IMR-90 (cell line): ENCODE data around the gene HMGB2. TPM values are rescaled to one million over a fixed set of nuclear protein-coding genes. Genes with fewer than 3 reads are reported as not detected.

Source experiments
- ATAC-seq: fragments of 200-7000 bp; cut with Tn5 transposase; 2 replicates; pipeline ENCODE4 v1.9.1; 2020; ENCODE audit warnings: low read depth, mild to moderate bottlenecking, moderate library complexity
- BruUV-seq: library from RNA; stranded (reverse); fragments of 400-500 nt; replicated peaks from 2 replicates; lab custom pipeline; 2021; lab: Mats Ljungman, UMichigan
- CTCF ChIA-PET: fragments of 300-600 bp; formaldehyde crosslinking; extraction: SDS; loops from one replicate; lab custom pipeline; 2021; ENCODE audit warnings: antibody characterized with exemption; lab: Yijun Ruan, JAX
- POLR2A ChIA-PET: fragments of 300-600 bp; sonication (Branson Sonifier 250); formaldehyde crosslinking; loops from one replicate; lab custom pipeline; 2022; ENCODE audit warnings: antibody characterized with exemption; ENCODE audit not compliant: unreplicated experiment; lab: Charles Lee
- DNase-seq: peaks from one replicate; pipeline ENCODE4 v3.0.0; 2013
- H2AFZ ChIP-seq: replicated peaks from 2 replicates; pipeline ENCODE3; 2013; ENCODE audit warnings: low read length, mild to moderate bottlenecking; ENCODE audit not compliant: poor library complexity
- H2AK5ac ChIP-seq: 2 replicates; pipeline ENCODE4 v1.6.1; 2013; ENCODE audit warnings: low read depth, low read length, inconsistent platforms
- H2AK9ac ChIP-seq: replicated peaks from 2 replicates; pipeline ENCODE3; 2013; ENCODE audit warnings: mild to moderate bottlenecking, low read depth, low read length, moderate library complexity; ENCODE audit not compliant: poor library complexity
- H2BK120ac ChIP-seq: 2 replicates; pipeline ENCODE4 v1.6.1; 2013; ENCODE audit warnings: low read depth, low read length, inconsistent platforms
- H2BK15ac ChIP-seq: 3 replicates; pipeline ENCODE4 v1.6.1; 2013; ENCODE audit warnings: low read depth, low read length, inconsistent platforms
- H2BK20ac ChIP-seq: 2 replicates; pipeline ENCODE4 v1.6.1; 2013; ENCODE audit warnings: low read depth, mild to moderate bottlenecking, inconsistent platforms, low read length, moderate library complexity
- H2BK5ac ChIP-seq: 2 replicates; pipeline ENCODE4 v1.6.1; 2013; ENCODE audit warnings: mild to moderate bottlenecking, low read depth, low read length, inconsistent platforms; ENCODE audit not compliant: poor library complexity, severe bottlenecking
- H3K14ac ChIP-seq: replicated peaks from 2 replicates; pipeline ENCODE4 v1.6.1; 2013; ENCODE audit warnings: low read depth, low read length, inconsistent platforms
- H3K18ac ChIP-seq: 2 replicates; pipeline ENCODE4 v1.6.1; 2013; ENCODE audit warnings: low read depth, low read length, control low read depth
- H3K23ac ChIP-seq: 2 replicates; pipeline ENCODE4 v1.6.1; 2013; ENCODE audit warnings: low read depth, low read length, inconsistent platforms
- H3K27ac ChIP-seq: 2 replicates; pipeline ENCODE4 v1.5.1; 2013; ENCODE audit warnings: mild to moderate bottlenecking, control low read depth, low read length; ENCODE audit not compliant: insufficient read depth
- H3K27me3 ChIP-seq: 2 replicates; pipeline ENCODE4 v1.6.1; 2013; ENCODE audit warnings: low read length; ENCODE audit not compliant: control insufficient read depth, insufficient read depth
- H3K36me3 ChIP-seq: 2 replicates; pipeline ENCODE4 v1.6.1; 2013; ENCODE audit warnings: low read length, mixed read lengths; ENCODE audit not compliant: control insufficient read depth, insufficient read depth
- H3K4ac ChIP-seq: 2 replicates; pipeline ENCODE4 v1.6.1; 2013; ENCODE audit warnings: low read depth, low read length, inconsistent platforms
- H3K4me1 ChIP-seq: 2 replicates; pipeline ENCODE4 v1.6.1; 2013; ENCODE audit warnings: low read length, mixed read lengths; ENCODE audit not compliant: control insufficient read depth, insufficient read depth
- H3K4me2 ChIP-seq: 2 replicates; pipeline ENCODE4 v1.6.1; 2013; ENCODE audit warnings: low read depth, mild to moderate bottlenecking, control low read depth, low read length, moderate library complexity
- H3K4me3 ChIP-seq: 2 replicates; pipeline ENCODE4 v1.5.1; 2013; ENCODE audit warnings: low read depth, mild to moderate bottlenecking, control low read depth, low read length, moderate library complexity; ENCODE audit not compliant: insufficient read depth
- H3K56ac ChIP-seq: 2 replicates; pipeline ENCODE4 v1.6.1; 2013; ENCODE audit warnings: low read length, inconsistent platforms; ENCODE audit not compliant: insufficient read depth; ENCODE audit errors: extremely low read depth
- H3K79me1 ChIP-seq, 2 experiments: 2 replicates each; pipeline ENCODE4 v1.6.1; 2013; ENCODE audit warnings: low read length in 2 of 2, inconsistent platforms in 1 of 2, low read depth in 1 of 2
- H3K9ac ChIP-seq: 2 replicates; pipeline ENCODE4 v1.6.1; 2013; ENCODE audit warnings: low read depth, low read length, control low read depth
- H3K9me1 ChIP-seq: 2 replicates; pipeline ENCODE4 v1.6.1; 2013; ENCODE audit warnings: low read length, inconsistent platforms; ENCODE audit not compliant: insufficient read depth
- H3K9me3 ChIP-seq: 2 replicates; pipeline ENCODE4 v1.6.1; 2013; ENCODE audit warnings: low read length; ENCODE audit not compliant: control insufficient read depth, insufficient read depth
- H4K20me1 ChIP-seq: 2 replicates; pipeline ENCODE4 v1.6.1; 2013; ENCODE audit warnings: low read length, inconsistent platforms; ENCODE audit not compliant: insufficient read depth
- H4K5ac ChIP-seq: 2 replicates; pipeline ENCODE4 v1.6.1; 2013; ENCODE audit warnings: mild to moderate bottlenecking, low read depth, low read length, control low read depth
- H4K8ac ChIP-seq, 2 experiments: 2 replicates each; pipeline ENCODE4 v1.6.1; 2013; ENCODE audit warnings: low read depth in 2 of 2, low read length in 2 of 2, control low read depth in 1 of 2, inconsistent platforms in 1 of 2
- H4K91ac ChIP-seq: 2 replicates; pipeline ENCODE4 v1.6.1; 2013; ENCODE audit warnings: low read depth, low read length, inconsistent platforms; ENCODE audit not compliant: insufficient read depth
- BHLHE40 ChIP-seq: fragments of 150-350 bp; IDR thresholded peaks from 2 replicates; pipeline ENCODE4 v1.6.1; 2016; ENCODE audit warnings: mild to moderate bottlenecking, low read depth, low read length
- CEBPB ChIP-seq: IDR thresholded peaks from 2 replicates; pipeline ENCODE4 v1.6.1; 2012; ENCODE audit warnings: low read depth, low read length, improper control_type of control experiment
- CHD1 ChIP-seq: IDR thresholded peaks from 2 replicates; pipeline ENCODE4 v1.6.1; 2012; ENCODE audit warnings: low read depth, low read length, improper control_type of control experiment
- CTCF ChIP-seq: conservative IDR thresholded peaks from 2 replicates; pipeline ENCODE4 v1.5.1; 2012; ENCODE audit warnings: mild to moderate bottlenecking, low read depth, low read length, improper control_type of control experiment
- ELK1 ChIP-seq: fragments of 150-350 bp; IDR thresholded peaks from 2 replicates; pipeline ENCODE4 v1.6.1; 2016; ENCODE audit warnings: low read depth, mild to moderate bottlenecking, low read length, moderate library complexity, borderline replicate concordance
- FOS ChIP-seq: fragments of 150-350 bp; IDR thresholded peaks from 2 replicates; pipeline ENCODE4 v1.6.1; 2016; ENCODE audit warnings: low read depth, low read length
- MAFK ChIP-seq: IDR thresholded peaks from 2 replicates; pipeline ENCODE4 v1.6.1; 2012; ENCODE audit warnings: low read depth, low read length, improper control_type of control experiment
- MAZ ChIP-seq: IDR thresholded peaks from 2 replicates; pipeline ENCODE4 v1.6.1; 2012; ENCODE audit warnings: low read depth, mild to moderate bottlenecking, low read length, improper control_type of control experiment, moderate library complexity, borderline replicate concordance
- MXI1 ChIP-seq: IDR thresholded peaks from 2 replicates; pipeline ENCODE4 v1.6.1; 2012; ENCODE audit warnings: low read depth, mild to moderate bottlenecking, low read length, moderate library complexity, borderline replicate concordance
- POLR2A ChIP-seq: IDR thresholded peaks from 2 replicates; pipeline ENCODE4 v1.6.1; 2012; ENCODE audit warnings: mild to moderate bottlenecking, low read depth, low read length
- RAD21 ChIP-seq: IDR thresholded peaks from 2 replicates; pipeline ENCODE4 v1.6.1; 2012; ENCODE audit warnings: low read length, improper control_type of control experiment
- RFX5 ChIP-seq: IDR thresholded peaks from 2 replicates; pipeline ENCODE4 v1.8.0; 2012; ENCODE audit warnings: low read depth, mild to moderate bottlenecking, low read length, moderate library complexity
- SMC3 ChIP-seq: fragments of 150-350 bp; IDR thresholded peaks from 2 replicates; pipeline ENCODE4 v1.6.1; 2016; ENCODE audit warnings: low read depth, mild to moderate bottlenecking, antibody characterized with exemption, low read length, moderate library complexity
- USF2 ChIP-seq: fragments of 150-350 bp; IDR thresholded peaks from 2 replicates; pipeline ENCODE4 v1.6.1; 2017; ENCODE audit warnings: mild to moderate bottlenecking, antibody characterized with exemption, low read length, low read depth
- WGBS, 2 experiments: methylation state at CpG; one replicate each; pipeline versions ENCODE4 v1.1.5 to v1.1.7; 2013; ENCODE audit warnings: missing lambda C conversion rate in 2 of 2; ENCODE audit not compliant: insufficient read length in 1 of 2; ENCODE audit errors: extremely low coverage in 2 of 2; 5-methylcytosine and 5-hydroxymethylcytosine counted together
- dilution Hi-C: fragments of 300-500 bp; cut with HindIII; formaldehyde crosslinking; loops from one replicate; pipeline ENCODE4 v1.14.3; 2018; ENCODE audit warnings: low sequenced_read_pairs; ENCODE audit not compliant: unreplicated experiment
- in situ Hi-C: fragments of 300-500 bp; cut with MboI; formaldehyde crosslinking; loops from 3 replicates; pipeline ENCODE4 v1.14.3; 2019; ENCODE audit warnings: low sequenced_read_pairs, inconsistent platforms, mixed read lengths
- intact Hi-C: fragments of 100-400 bp; cut with micrococcal nuclease; formaldehyde crosslinking; loops from 2 replicates; pipeline ENCODE4 v1.10.0; 2022
- polyA plus RNA-seq, 3 experiments: library from polyadenylated mRNA; depleted of rRNA; stranded (reverse); fragments of >200 nt; gene quantifications; 2 replicates each; pipeline ENCODE4 v1.2.3, GENCODE V29; 2012; ENCODE audit warnings: low replicate concordance in 1 of 3
- total RNA-seq: library from RNA; depleted of rRNA; stranded (reverse); fragments of >200 nt; gene quantifications from 2 replicates; pipeline ENCODE4 v1.2.3, GENCODE V29; 2012

The HMGB2 gene
- total and polyA plus RNA-seq, 2 of the 4 experiments (the other 2 are of a cell fraction) = 49.3 to 106 TPM

- H2BK15ac ChIP-seq = no peak overlapping the region
- ChIA-PET POLR2A (no interaction called here), CTCF (interaction anchor here (0.6 kb wide), 1 partner anchor 25 kb away, joined by 3 read pairs; no protein-coding TSS in a partner anchor)
- H3K23ac ChIP-seq = no peak overlapping the region
- H4K8ac ChIP-seq = no peak overlapping the region
- TF ChIP-seq FOS (no peak), USF2 (no peak), RFX5 (no peak), CHD1 (no peak), MAFK (no peak), BHLHE40 (no peak), POLR2A (no peak), CTCF (no peak), SMC3 (no peak), RAD21 (no peak), MAZ (no peak), CEBPB (no peak), ELK1 (no peak), MXI1 (no peak)
- no peak overlapping the region for H2AK5ac ChIP-seq
- no peak overlapping the region for H3K4me3 ChIP-seq
- no peak overlapping the region for H3K14ac ChIP-seq
- no peak for DNase-seq
- no peak overlapping the region for H4K91ac ChIP-seq
- no TSS peak for BruUV-seq
- H3K4ac ChIP-seq = no peak overlapping the region
- no peak overlapping the region for H3K27ac ChIP-seq
- H3K4me1 ChIP-seq = no peaks in the 10 kb centered on the region
- H3K9me1 ChIP-seq = 0 out of 2 replicates have a peak, but pooled peaks cover 3% of the 10 kb centered on the region
- H3K79me1 ChIP-seq = no peaks in the 10 kb centered on the region
- H4K5ac ChIP-seq = no peak overlapping the region
- no peaks in the 10 kb centered on the region for H4K20me1 ChIP-seq
- H2BK120ac ChIP-seq = no peak overlapping the region
- no CpG with 5 or more reads among the region's 1 CpG for WGBS, 2 experiments
- H2AK9ac ChIP-seq = no peak overlapping the region
- H3K56ac ChIP-seq = no peak overlapping the region
- no peaks in the 10 kb centered on the region for H3K27me3 ChIP-seq
- H3K9ac ChIP-seq = no peak overlapping the region
- no peak for ATAC-seq
- no peak overlapping the region for H3K4me2 ChIP-seq
- intact Hi-C loops = no loop called here
- no peak overlapping the region for H3K18ac ChIP-seq
- dilution Hi-C loops = no loop called here
- H2AFZ ChIP-seq = no peak overlapping the region
- in situ Hi-C loops = no loop called here
- no peaks in the 10 kb centered on the region for H3K9me3 ChIP-seq
- no peak overlapping the region for H2BK5ac ChIP-seq
- no peaks in the 10 kb centered on the region for H3K36me3 ChIP-seq
- H2BK20ac ChIP-seq = no peak overlapping the region
Observed at GRCh38 chr4:173294444-173294843, 39.7 kb downstream of the HMGB2 start.
